NCI-H1930 (cell line): ENCODE measurements around the gene TIMM50.
"Not testable (repeated sequence)": the region's sequence is repeated elsewhere in the genome, so short reads cannot be mapped to it uniquely, and the experiment has no call there.

Source experiments
- DNase-seq, 2 experiments: peaks; one replicate each; lab custom pipeline; 2025; lab: John Stamatoyannopoulos, UW

TIMM50 gene

DNA sequence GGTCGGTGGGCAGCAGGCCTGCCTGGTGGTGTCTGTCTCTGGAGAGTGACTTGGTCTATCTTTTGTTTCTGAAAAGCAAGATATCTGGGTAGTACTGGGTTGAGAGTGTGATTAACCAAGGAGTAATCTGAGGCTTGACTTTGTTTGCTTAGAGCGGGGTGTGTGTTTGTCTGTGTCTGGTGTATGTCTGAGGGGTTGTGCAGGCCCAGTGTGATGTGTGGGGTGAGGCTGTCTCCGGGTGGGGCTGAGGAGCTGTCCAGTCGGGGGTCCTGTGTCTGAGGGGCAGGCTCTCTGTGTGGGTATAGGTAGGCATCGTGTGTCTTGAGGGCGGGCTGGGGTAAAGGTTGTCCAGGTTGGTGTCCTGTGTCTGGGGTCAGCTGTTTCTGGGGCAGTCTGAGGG, 11.1 kb upstream of the TIMM50 start:
- DNase-seq: no peak

- DNase-seq: no peak
These were observed 9.8 kb upstream of the TIMM50 start for GRCh38 chr19:39470724-39471339.

- DNase-seq: no peak
These were observed 8.7 kb upstream of the TIMM50 start for GRCh38 chr19:39471756-39472536.

GRCh38 chr19:39472746-39473442, 7.7 kb upstream of the TIMM50 start:
- no peak for DNase-seq

DNA sequence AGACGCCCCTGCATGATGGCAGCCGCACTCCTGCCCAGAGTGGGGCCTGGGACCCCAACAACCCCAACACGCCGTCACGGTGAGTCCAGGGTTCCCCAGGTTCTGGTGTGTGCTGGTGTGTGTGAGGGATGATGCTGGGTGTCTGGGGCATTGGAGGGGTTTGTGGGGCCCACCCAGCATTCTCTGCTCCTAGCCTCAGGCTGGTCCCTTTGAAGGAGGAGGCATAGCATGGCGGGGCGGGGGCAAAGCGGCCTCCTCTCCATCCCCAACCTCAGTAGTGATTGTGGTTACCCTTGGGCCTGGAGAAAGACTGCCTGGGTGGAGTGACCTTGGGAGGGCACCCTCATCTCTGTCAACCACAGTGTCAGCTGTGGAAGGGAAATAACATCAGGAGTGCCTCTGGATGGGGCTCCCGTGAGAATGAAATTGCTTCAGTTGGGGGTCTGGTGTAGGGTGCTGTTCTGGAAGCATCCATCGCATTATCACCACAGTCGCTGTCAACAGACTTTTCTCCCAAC, 7.1 kb upstream of the TIMM50 start:
- DNase-seq: no peak

DNA sequence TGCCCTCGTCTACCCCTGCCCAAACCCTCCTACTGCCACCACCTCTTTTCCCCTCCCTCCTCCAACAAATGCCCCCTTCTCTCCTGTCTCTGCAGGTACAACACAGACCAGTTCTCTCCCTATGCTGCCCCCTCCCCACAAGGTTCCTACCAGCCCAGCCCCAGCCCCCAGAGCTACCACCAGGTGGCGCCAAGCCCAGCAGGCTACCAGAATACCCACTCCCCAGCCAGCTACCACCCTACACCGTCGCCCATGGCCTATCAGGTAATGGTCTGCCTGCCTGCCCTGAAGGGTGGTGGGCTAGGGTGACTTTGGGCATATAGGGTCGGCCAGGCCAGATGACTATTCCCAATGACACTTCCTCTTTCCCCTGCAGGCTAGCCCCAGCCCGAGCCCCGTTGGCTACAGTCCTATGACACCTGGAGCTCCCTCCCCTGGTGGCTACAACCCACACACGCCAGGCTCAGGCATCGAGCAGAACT, 6.5 kb upstream of the TIMM50 start:
- DNase-seq: peak; percentile 26 to 54

DNA sequence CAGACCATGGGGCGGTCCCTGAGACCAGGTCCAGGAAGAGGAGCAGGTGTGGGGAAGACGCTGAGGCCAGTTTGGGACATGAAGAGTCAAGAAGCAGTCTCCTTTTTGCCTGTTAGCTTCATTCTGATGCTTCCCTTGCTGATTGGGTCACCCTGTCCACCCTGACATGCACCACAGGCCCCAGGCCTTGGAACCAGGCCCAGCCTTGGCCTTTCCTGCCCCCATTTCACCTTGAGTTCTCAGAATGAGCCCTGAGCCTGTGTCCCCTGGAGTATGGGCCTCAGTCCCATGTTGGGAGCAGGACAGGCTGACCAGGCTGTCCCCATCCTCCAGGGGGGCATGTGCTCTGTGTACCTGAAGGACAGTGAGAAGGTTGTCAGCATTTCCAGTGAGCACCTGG, 4.9 kb upstream of the TIMM50 start:
- DNase-seq: no peak

GRCh38 chr19:39479319-39479801, 1.3 kb upstream of the TIMM50 start:
- not testable (repeated sequence) for DNase-seq

GRCh38 chr19:39479916-39480315, 722 bp upstream of the TIMM50 start:
- DNase-seq: no peak

GRCh38 chr19:39481229-39481545, 549 bp downstream of the TIMM50 start:
- no peak for DNase-seq

GRCh38 chr19:39481676-39482075, 1.0 kb downstream of the TIMM50 start:
- no peak for DNase-seq

- DNase-seq: no peak
These were observed 2.5 kb downstream of the TIMM50 start for GRCh38 chr19:39483141-39483540.

- no peak for DNase-seq
These were observed 9.1 kb downstream of the TIMM50 start for GRCh38 chr19:39489756-39490155.

- DNase-seq: no peak
These were observed 11.6 kb downstream of the TIMM50 start for GRCh38 chr19:39492225-39492624.

DNA sequence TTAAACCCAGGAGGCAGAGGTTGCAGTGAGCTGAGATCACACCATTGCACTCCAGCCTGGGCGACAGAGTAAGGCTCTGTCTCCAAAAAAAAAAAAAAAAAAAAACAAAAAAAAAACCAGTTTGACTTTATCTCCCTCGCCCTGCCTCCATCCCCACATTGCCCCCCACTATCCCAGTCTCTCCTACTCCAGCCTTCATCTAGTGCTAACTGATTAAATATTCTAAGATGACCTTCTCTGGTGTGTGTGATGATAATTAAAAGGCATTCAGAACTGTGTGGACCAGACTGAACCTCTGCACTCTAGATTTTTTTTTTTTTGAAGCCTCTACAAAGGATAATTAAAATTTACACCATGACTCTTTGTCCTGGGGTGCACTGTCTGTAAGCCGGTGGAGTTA, 12.2 kb downstream of the TIMM50 start:
- DNase-seq: no peak

DNA sequence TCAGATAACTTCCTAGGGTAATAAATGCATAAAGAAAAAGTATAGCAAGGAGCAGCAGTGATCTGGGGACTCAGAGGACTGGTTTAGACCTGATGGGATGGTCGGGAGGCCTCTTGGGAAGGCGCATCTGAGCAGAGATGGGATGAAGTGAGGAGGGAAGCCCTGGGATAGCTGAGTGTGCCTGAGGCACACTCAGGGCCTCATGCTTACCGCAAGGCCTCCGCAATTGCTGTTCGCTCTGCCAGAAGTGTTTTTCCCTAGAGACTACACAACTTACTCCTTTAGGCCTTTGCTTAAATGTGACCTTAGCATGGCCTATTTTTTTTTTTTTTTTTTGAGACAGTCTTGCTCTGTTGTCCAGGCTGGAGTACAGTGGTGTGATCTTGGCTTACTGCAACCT, 14.0 kb downstream of the TIMM50 start:
- no peak for DNase-seq

DNA sequence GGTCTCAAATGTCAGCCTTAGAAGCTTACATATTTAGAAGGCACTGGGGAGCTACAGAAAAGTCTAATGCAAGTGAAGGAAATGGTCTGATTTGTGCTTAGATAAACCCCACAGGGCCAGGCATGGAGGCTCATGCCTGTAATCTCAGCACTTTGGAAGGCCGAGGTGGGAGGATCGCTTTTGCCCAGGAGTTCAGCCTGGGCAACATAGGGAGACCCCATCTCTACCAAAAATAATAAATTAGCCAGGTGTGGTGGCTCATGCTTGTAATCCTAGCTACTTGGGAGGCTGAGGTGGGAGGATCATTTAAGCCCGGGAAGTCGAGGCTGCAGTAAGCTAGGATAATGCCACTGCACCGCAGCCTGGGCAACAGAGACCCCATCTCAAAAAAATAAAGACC, 15.4 kb downstream of the TIMM50 start:
- DNase-seq: no peak

GRCh38 chr19:39497701-39497995, 17.0 kb downstream of the TIMM50 start:
- DNase-seq: no peak

DNA sequence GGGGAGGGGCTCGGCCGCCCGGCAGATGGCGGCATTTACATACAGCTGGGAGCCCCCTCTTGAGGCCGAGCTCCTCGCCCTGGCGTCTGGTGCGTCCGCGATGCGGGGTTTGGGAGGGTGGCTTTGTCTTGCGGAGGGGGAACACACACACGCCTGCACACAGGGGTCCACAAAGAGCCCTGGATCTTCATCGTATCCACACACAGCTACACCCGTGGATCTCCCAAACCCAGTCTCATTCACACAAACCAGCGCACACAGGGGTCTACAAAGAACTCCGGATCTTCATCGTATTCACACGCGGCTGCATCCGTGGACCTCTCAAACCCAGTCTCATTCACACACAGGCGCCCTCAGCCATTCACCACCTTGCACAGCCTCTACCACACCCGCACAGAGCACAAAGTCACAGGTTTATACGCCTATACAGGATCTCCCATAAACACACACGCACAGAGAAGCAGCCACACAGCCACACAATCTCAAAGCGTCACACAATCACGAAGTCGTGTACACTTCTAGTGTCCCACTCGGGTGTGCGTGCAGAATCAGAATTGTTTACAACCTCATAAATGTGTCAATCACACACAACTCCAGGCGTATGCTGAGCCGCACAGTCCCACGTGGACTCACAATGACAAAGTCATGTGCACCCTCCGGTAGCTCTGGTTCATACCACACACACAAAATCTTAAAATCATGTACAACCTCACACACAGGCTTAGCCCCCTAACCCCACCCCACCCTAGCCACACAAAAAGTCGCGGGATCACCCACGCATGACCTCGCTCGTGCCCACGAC, 17.6 kb downstream of the TIMM50 start:
- DNase-seq: peak; percentile 83 to 87

DNA sequence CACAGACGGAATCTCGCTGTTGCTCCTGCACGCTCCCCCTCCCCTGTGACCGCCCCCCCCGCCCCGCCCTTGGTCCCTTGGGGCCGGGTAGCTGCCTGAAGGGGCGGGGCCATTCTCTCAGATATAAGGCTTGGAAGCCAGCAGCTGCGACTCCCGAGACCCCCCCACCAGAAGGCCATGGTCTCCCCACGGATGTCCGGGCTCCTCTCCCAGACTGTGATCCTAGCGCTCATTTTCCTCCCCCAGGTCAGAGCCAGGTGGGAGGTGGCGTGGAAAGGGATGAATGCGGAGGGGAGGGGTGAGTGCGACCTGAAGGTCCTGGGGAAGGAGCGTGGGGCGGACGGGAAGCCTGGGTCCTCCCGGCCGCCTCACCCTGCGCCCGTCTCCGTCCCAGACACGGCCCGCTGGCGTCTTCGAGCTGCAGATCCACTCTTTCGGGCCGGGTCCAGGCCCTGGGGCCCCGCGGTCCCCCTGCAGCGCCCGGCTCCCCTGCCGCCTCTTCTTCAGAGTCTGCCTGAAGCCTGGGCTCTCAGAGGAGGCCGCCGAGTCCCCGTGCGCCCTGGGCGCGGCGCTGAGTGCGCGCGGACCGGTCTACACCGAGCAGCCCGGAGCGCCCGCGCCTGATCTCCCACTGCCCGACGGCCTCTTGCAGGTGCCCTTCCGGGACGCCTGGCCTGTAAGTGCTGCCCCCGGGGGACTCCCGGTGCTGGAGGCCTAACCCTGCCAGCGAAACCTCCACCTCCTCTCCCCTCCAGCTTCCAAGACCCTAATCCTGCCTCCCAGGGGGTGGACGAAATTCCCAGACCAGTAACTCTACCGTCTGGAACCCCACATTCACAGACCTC, 18.4 kb downstream of the TIMM50 start, which contains the start of gene DLL3:
Gene DLL3, plus strand, starts transcription at position 150 of the 845 bp plus-strand sequence. Its CDS starts 28 bp downstream, at position 178.
- peak; percentile 64 to 75 for DNase-seq

DNA sequence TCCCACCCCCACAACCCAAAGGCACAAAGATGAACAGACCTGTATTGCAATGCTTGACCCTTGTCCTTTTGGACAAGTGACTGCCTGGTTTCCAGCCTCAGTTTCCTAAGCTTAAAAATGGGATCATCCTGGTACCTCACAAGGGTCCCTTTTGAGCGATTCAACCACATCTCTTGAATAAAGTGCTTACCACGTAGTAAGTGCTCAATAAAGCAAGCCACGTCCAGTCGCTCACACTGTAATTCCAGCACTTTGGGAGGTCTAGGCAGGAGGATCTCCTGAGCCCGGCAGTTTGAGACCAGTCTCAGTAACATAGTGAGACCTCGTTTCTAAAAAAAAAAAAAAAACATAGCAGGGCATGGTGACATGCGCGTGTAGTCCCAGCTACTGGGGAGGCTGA, 19.3 kb downstream of the TIMM50 start:
- DNase-seq: no peak
